BE2C (cell line): ENCODE measurements around the gene SLC1A7.

ENCODE experiments used
- DNase-seq: peaks from one replicate; pipeline ENCODE4 v3.0.0-alpha.2; 2020
- H3K27me3 ChIP-seq: fragments of 250-450 bp; sonication (Bioruptor Pico); 2 replicates; pipeline ENCODE4 v1.5.1; 2020; ENCODE audit warnings: mild to moderate bottlenecking
- H3K36me3 ChIP-seq: fragments of 250-450 bp; sonication (Bioruptor Pico); 2 replicates; pipeline ENCODE4 v1.5.1; 2020; ENCODE audit warnings: mild to moderate bottlenecking
- H3K4me1 ChIP-seq: fragments of 250-450 bp; sonication (Bioruptor Pico); 2 replicates; pipeline ENCODE4 v1.5.1; 2020
- H3K4me3 ChIP-seq: 2 replicates; pipeline ENCODE4 v1.5.1; 2011; ENCODE audit warnings: low read depth, low read length
- H3K9me3 ChIP-seq: fragments of 250-450 bp; sonication (Bioruptor Pico); 2 replicates; pipeline ENCODE4 v1.5.1; 2020
- TF ChIP-seq, protein P1 (sequence below): IDR thresholded peaks from 2 replicates; pipeline ENCODE4 v1.5.1; 2012; ENCODE audit warnings: mild to moderate bottlenecking, low read depth, low read length

The SLC1A7 gene

GRCh38 chr1:53071167-53071865 lies 71.1 kb downstream of the SLC1A7 start:
- Histone ChIP-seq H3K9me3 (no peaks in the 10 kb centered on the region), H3K36me3 (no peaks in the 10 kb centered on the region), H3K4me3 (no peak overlapping the region), H3K4me1 (no peaks in the 10 kb centered on the region), H3K27me3 (no peaks in the 10 kb centered on the region)
- DNase-seq, result no peak
- TF ChIP-seq, protein P1, sequence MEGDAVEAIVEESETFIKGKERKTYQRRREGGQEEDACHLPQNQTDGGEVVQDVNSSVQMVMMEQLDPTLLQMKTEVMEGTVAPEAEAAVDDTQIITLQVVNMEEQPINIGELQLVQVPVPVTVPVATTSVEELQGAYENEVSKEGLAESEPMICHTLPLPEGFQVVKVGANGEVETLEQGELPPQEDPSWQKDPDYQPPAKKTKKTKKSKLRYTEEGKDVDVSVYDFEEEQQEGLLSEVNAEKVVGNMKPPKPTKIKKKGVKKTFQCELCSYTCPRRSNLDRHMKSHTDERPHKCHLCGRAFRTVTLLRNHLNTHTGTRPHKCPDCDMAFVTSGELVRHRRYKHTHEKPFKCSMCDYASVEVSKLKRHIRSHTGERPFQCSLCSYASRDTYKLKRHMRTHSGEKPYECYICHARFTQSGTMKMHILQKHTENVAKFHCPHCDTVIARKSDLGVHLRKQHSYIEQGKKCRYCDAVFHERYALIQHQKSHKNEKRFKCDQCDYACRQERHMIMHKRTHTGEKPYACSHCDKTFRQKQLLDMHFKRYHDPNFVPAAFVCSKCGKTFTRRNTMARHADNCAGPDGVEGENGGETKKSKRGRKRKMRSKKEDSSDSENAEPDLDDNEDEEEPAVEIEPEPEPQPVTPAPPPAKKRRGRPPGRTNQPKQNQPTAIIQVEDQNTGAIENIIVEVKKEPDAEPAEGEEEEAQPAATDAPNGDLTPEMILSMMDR, result no peak

DNA sequence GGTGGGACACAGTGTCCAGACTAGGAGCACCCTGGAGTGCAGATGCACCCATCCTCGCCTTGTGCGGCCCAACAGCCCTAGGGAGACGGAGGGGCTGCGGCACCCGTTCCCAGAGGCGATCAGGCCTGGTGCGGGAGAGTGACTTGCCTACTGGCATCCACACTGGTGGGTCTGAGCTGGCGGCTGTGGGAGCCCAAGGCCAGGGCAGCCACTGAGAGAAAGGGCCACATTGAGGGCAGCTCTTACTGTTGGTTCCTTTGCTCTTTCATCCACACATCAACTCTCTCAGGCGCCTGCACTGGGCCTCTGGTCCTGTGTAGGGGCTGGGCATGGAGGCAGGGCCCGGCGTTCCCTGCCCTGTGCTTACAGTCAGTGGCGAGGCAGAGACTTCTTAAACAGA lies 71.8 kb downstream of the SLC1A7 start:
- Histone ChIP-seq H3K4me3 (no peak overlapping the region), H3K36me3 (no peaks in the 10 kb centered on the region), H3K27me3 (no peaks in the 10 kb centered on the region), H3K4me1 (no peaks in the 10 kb centered on the region), H3K9me3 (no peaks in the 10 kb centered on the region)
- no peak for DNase-seq
- TF ChIP-seq, protein P1, result no peak

DNA sequence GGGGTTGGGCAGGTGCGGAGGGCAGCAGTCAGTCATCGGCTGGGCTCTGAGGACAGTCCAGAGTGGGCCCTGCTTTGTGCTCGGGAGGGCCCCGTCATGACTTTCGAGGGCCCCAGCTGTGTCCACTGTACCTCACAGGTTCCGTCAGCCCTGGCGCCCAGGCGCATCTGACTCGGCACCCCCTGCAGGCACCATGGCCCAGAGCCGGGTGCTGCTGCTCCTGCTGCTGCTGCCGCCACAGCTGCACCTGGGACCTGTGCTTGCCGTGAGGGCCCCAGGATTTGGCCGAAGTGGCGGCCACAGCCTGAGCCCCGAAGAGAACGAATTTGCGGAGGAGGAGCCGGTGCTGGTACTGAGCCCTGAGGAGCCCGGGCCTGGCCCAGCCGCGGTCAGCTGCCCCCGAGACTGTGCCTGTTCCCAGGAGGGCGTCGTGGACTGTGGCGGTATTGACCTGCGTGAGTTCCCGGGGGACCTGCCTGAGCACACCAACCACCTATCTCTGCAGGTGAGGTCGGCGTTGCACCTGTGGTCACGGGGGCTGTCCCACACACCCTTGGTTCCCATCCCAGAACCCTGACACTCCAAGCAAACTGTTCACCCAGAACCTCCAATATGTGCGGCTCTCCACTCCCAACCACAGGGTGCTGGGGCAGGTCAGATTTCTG lies 72.6 kb downstream of the SLC1A7 start:
- Histone ChIP-seq H3K36me3 (no peaks in the 10 kb centered on the region), H3K9me3 (no peaks in the 10 kb centered on the region), H3K27me3 (no peaks in the 10 kb centered on the region), H3K4me3 (no peak overlapping the region), H3K4me1 (no peaks in the 10 kb centered on the region)
- DNase-seq, result no peak
- TF ChIP-seq, protein P1, result no peak

DNA sequence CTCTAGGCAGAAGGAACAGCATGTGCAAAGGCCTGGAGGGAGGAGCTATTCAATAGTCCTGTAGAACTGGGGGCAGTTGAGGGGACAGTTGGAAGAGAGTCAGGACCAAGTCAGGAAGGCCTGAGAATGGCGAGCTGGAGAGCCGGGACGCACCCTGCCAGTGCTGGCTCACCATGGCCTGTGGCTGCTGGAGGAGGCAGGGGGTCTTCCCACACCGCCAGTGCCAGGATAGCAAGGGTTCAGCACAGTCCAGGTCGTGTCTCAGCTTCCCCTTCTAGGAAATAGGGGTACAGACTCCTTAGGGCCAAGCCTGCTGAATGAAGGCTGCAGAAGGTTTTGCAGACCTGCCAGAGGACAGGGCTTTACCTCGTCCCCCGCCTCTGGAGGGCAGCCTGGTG lies 73.2 kb downstream of the SLC1A7 start:
- TF ChIP-seq, protein P1, result no peak
- DNase-seq, result no peak
- no peaks in the 10 kb centered on the region for H3K36me3 ChIP-seq
- no peaks in the 10 kb centered on the region for H3K4me1 ChIP-seq
- H3K4me3 ChIP-seq, result no peak overlapping the region
- no peaks in the 10 kb centered on the region for H3K9me3 ChIP-seq
- H3K27me3 ChIP-seq, result no peaks in the 10 kb centered on the region

GRCh38 chr1:53068314-53069099 lies 73.9 kb downstream of the SLC1A7 start:
- Histone ChIP-seq H3K4me1 (no peaks in the 10 kb centered on the region), H3K27me3 (no peaks in the 10 kb centered on the region), H3K4me3 (no peak overlapping the region), H3K9me3 (no peaks in the 10 kb centered on the region), H3K36me3 (no peaks in the 10 kb centered on the region)
- no peak for DNase-seq
- TF ChIP-seq, protein P1, result no peak
